Heart left ventricle (tissue), 16 donors: Measurements from ENCODE around the gene CUX1. TPM values are rescaled to one million over a fixed set of nuclear protein-coding genes. Genes with fewer than 3 reads are reported as not detected.

Experiments used
- ATAC-seq, 4 donors: fragments of 200-7000 bp; cut with Tn5 transposase; one replicate each; pipeline ENCODE4 v1.9.1; 2020 to 2022; ENCODE audit warnings: moderate library complexity in 4 of 4, mild to moderate bottlenecking in 3 of 4, moderate number of reproducible peaks in 1 of 4
- DNase-seq, 5 donors: peaks; one replicate each; pipeline ENCODE4 v3.0.0-alpha.2; 2020
- H3K27ac ChIP-seq, 12 donors: fragments of 200-600 bp; sonication (generic) in 4 of 12; one replicate each; pipeline versions ENCODE4 v1.5.0 to v1.8.0; 2016 to 2022; ENCODE audit warnings: mild to moderate bottlenecking in 2 of 12
- H3K27me3 ChIP-seq, 9 donors: fragments of 200-600 bp; sonication (generic) in 2 of 9; one replicate each; pipeline versions ENCODE4 v1.5.1 to v1.8.0; 2016 to 2022; ENCODE audit warnings: mild to moderate bottlenecking in 3 of 9
- H3K36me3 ChIP-seq, 9 donors: fragments of 200-600 bp; sonication (generic) in 2 of 9; one replicate each; pipeline versions ENCODE4 v1.5.0 to v1.8.0; 2018 to 2022; ENCODE audit warnings: mild to moderate bottlenecking in 2 of 9
- H3K4me1 ChIP-seq, 12 donors: fragments of 200-600 bp; sonication (generic) in 4 of 12; one replicate each; pipeline versions ENCODE4 v1.5.0 to v1.8.0; 2016 to 2022; ENCODE audit warnings: mild to moderate bottlenecking in 3 of 12
- H3K4me3 ChIP-seq, 12 donors: fragments of 200-600 bp; sonication (generic) in 4 of 12; one replicate each; pipeline versions ENCODE4 v1.5.0 to v1.8.0; 2017 to 2022; ENCODE audit warnings: mild to moderate bottlenecking in 9 of 12, moderate library complexity in 4 of 12
- H3K9me3 ChIP-seq, 12 donors: fragments of 200-600 bp; sonication (generic) in 4 of 12; one replicate each; pipeline versions ENCODE4 v1.5.0 to v1.8.0; 2016 to 2022; ENCODE audit warnings: mild to moderate bottlenecking in 1 of 12
- POLR2A ChIP-seq, 2 donors: fragments of 450-650 bp; IDR thresholded peaks; one replicate each; pipeline ENCODE4 v1.6.1; 2017; ENCODE audit warnings: antibody characterized with exemption in 2 of 2, mild to moderate bottlenecking in 2 of 2, moderate library complexity in 2 of 2
- WGBS, 4 donors: extraction: QIAGEN DNeasy Blood & Tissue Kit in 2 of 4; methylation state at CpG; one replicate each; pipeline versions ENCODE4 v1.1.5 to v1.1.7; 2013 to 2018; 5-methylcytosine and 5-hydroxymethylcytosine counted together
- intact Hi-C, 10 donors: fragments of 100-400 bp; cut with DNase I; formaldehyde crosslinking; loops; one replicate each; pipeline versions ENCODE4 v1.11.1 to v1.14.2; 2022
- polyA plus RNA-seq, 2 donors: library from polyadenylated mRNA; stranded (reverse); fragments of 200-250 nt; gene quantifications; one replicate each; pipeline ENCODE4 v1.2.3, GENCODE V29; 2013
- total RNA-seq, 9 donors: library from RNA; depleted of rRNA in 2 of 9; stranded (reverse); fragments of >200 nt in 2 of 9; fragmentation: NEBNext Ultra II Directional in 3 of 9; extraction: Animal tissue kit (Norgen Biotek cat#: 25700) in 3 of 9; gene quantifications; one replicate each; pipeline versions ENCODE4 v1.1.0 to v1.2.4, GENCODE V29; 2016 to 2023
- TF ChIP-seq, protein P1 (sequence below), 12 donors: fragments of 200-600 bp; sonication (generic) in 4 of 12; IDR thresholded peaks; one replicate each; pipeline versions ENCODE4 v1.5.0 to v1.8.0; 2018 to 2022; ENCODE audit warnings: antibody characterized with exemption in 12 of 12, mild to moderate bottlenecking in 5 of 12
- donor health status: ischemic (EF 13 %, LVEDD 7.1; RV severe dilation, severe dysfunction).
- donor health status: healthy with polysubstance abuse.
- donor health status: DM: no; HTN: yes; CAD: no.
- donor health status: DM: no; HTN: no; CAD: no.
- donor health status: ischemic (EF 25% LVEDD 6.9; RV normal size, moderate dysfunction).
- donor health status: ischemic (EF 25% LVEDD 5.7; RV mildly dilated, moderate dysfunction).
- donor health status: healthy.
- donor health status: DM: yes; HTN: yes; CAD: no.
- donor health status: ischemic (EF 35%, LVEDD 5.7; RV mildly dilated, moderate dysfunction).
- donor health status: nonischemic (EF 11% LVEDD 7.7; RV severe dilation, severe dysfunction).
- donor health status: DM: yes; HTN: yes; CAD: no.
- donor health status: PGD.
- donor health status: ischemic (EF 29% LVEDD 5.4; RV normal size, mild dysfunction).
- donor health status: nonischemic (EF 23%, LVEDD 6.1; RV moderate dilation, normal function).

Gene CUX1
- total and polyA plus RNA-seq, 11 donors = 51.9 to 173 (median 122) TPM

DNA sequence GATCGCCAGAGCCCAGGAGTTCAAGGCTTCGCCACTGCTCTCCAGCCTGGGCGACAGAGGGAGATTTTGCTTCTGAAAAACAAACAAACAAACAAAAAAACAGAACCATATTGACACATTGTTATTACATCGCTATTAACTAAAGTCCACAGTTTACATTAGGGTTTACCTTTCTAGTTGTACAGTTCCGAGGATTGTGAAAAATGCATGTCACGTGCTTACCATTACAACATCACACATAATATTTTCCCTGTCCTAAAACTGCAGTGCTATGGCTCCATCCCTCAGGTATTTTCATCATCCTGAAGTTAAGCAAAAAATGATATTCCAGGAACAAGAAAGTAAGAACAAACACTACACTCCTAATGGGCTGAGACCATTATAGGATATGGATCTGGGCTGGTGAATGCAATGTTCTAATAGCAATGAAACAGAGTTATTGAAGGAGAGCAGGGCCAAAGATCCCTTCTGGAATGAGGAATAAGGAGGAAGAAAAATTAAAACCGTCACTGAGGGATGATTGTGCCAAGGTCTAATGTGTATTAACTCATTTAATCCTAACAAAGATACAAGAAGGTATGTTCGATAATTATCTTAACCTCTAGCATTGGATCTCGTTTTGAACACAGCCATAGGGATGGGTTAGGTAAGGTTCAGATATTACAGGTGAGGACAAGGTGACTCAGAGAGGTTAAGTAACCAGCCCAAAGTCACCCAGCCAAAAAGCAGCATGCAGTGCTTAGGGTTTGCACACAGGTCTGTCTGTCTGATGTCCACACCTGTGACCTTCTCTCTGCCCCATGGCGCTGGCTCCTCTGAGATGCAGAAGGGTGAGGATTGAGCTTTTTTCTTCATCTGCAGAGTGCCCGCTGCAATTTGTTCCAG is 14.0 kb upstream of the CUX1 start:
- Histone ChIP-seq H3K4me3 (no peak overlapping the region), H3K27me3 (peaks cover 3 to 52% (median 22%) of the 10 kb centered on the region in 9 donors), H3K36me3 (no peaks in the 10 kb centered on the region), H3K4me1 (peaks cover 0 to 14% (median 5%) of the 10 kb centered on the region in 12 donors), H3K27ac (no peak overlapping the region), H3K9me3 (no peaks in the 10 kb centered on the region)
- TF ChIP-seq, protein P1, sequence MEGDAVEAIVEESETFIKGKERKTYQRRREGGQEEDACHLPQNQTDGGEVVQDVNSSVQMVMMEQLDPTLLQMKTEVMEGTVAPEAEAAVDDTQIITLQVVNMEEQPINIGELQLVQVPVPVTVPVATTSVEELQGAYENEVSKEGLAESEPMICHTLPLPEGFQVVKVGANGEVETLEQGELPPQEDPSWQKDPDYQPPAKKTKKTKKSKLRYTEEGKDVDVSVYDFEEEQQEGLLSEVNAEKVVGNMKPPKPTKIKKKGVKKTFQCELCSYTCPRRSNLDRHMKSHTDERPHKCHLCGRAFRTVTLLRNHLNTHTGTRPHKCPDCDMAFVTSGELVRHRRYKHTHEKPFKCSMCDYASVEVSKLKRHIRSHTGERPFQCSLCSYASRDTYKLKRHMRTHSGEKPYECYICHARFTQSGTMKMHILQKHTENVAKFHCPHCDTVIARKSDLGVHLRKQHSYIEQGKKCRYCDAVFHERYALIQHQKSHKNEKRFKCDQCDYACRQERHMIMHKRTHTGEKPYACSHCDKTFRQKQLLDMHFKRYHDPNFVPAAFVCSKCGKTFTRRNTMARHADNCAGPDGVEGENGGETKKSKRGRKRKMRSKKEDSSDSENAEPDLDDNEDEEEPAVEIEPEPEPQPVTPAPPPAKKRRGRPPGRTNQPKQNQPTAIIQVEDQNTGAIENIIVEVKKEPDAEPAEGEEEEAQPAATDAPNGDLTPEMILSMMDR (IDR thresholded peaks at IDR 0.05) = no peak
- no peak for TF ChIP-seq POLR2A (IDR thresholded peaks at IDR 0.05)
- ATAC-seq = no peak
- 66 to 70% (median 68%) methylated on average over 11 of the region's 11 CpGs for WGBS, 4 donors
- intact Hi-C loops = no loop called here
- DNase-seq = no peak

DNA sequence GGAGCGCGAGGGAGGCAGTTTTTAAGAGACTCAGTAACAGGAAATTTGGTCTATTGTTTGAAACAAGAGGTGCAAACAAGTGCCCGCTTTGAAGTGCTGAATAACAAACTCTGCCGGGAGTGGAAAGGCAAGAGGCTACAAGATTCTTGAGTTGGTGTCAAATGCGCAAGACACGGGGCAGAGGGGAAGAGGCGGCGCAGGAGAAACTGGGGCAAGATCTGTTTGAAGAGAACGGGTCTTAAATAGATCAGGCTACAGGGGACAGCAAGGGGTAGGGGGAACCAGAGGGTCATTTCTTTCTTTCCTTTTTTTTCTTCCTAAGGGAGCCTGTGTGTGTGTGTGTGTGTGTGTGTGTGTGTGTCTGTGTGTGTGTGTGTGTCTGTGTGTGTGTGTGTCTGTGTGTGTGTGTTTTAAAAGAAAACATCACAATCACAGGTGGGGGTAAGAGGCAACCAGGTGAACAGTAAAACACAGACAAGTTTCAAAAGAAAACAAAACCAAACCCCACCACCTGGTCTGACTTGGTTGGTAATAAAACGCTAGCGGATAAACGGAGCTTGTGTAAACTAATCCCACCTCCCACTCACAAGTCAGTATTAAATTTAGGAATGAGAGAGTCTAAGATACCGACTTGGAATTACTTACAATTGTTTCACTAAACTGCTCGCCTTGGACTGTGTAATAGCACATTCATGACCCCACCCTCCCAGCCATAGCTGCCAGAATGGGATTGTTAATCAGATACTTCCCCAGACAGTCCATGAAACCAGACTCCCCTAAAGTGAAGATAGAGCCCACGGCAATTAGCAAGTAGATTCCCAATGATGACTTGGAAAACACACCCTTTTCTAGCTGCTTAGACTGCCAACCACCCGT is 13.1 kb upstream of the CUX1 start:
- WGBS, 4 donors = 12 to 19% (median 15%) methylated on average over 16 of the region's 16 CpGs
- intact Hi-C loops = no loop called here
- Histone ChIP-seq H3K27me3 (peaks cover 3 to 52% (median 22%) of the 10 kb centered on the region in 9 donors), H3K36me3 (no peaks in the 10 kb centered on the region), H3K27ac (no peak overlapping the region), H3K4me1 (peaks cover 0 to 14% (median 5%) of the 10 kb centered on the region in 12 donors), H3K4me3 (no peak overlapping the region), H3K9me3 (no peaks in the 10 kb centered on the region)
- ATAC-seq = peak in 2 of 4 donors; percentile 24 to 31
- TF ChIP-seq, protein P1 (IDR thresholded peaks at IDR 0.05) = no peak
- no peak for TF ChIP-seq POLR2A (IDR thresholded peaks at IDR 0.05)
- no peak for DNase-seq

DNA sequence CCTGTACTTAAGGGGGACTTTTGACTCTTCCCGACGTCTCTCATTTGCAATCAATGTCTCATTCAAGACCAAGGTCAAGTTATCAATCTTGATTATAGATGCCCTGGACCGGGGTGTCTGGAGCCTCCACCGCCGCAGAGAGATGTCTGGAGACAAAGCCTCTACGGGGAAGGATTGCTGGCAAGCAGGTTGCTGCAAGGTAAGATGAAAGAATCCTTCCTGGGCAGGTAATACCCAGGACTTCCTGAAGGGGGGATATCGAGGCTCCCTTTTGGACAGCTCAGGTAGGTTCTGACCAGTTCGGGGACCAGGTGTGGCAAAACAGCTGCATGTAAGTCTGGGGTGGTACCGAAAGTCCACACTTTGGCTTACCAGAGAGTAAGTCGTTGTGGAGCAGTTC is 12.5 kb upstream of the CUX1 start:
- Histone ChIP-seq H3K36me3 (no peaks in the 10 kb centered on the region), H3K27me3 (peaks cover 3 to 45% (median 22%) of the 10 kb centered on the region in 9 donors), H3K27ac (no peak overlapping the region), H3K4me1 (peaks cover 0 to 14% (median 5%) of the 10 kb centered on the region in 12 donors), H3K4me3 (no peak overlapping the region), H3K9me3 (no peaks in the 10 kb centered on the region)
- ATAC-seq = no peak
- TF ChIP-seq, protein P1 (IDR thresholded peaks at IDR 0.05) = no peak
- TF ChIP-seq POLR2A (IDR thresholded peaks at IDR 0.05) = no peak
- DNase-seq = no peak
- 27 to 32% (median 31%) methylated on average over 10 of the region's 10 CpGs for WGBS, 4 donors
- intact Hi-C loops = no loop called here

DNA sequence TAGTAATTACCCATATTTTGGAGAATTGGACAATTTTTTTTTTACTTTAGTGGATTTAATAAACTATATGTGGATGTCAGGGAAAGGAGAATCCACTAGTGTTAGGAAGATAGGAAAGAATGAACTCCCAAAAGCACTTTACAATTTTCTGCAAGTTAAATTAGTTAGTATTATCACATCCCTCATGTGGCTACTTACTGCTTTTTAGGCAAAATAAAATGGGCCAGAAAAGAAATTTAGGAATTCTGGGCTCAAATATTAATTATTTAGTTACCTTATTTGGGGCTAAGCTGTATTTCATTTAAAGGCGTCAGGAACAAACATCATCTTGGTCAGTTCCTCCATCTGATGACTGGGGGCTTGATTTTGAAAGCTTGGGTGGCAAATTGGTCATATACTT is 4.8 kb upstream of the CUX1 start:
- WGBS, 4 donors = 88 to 92% (median 91%) methylated on average over 1 of the region's 1 CpG
- Histone ChIP-seq H3K27me3 (peaks cover 0 to 5% (median 0%) of the 10 kb centered on the region in 9 donors), H3K4me3 (no peak overlapping the region), H3K9me3 (no peaks in the 10 kb centered on the region), H3K36me3 (no peaks in the 10 kb centered on the region), H3K27ac (no peak overlapping the region), H3K4me1 (peaks cover 0 to 26% (median 1%) of the 10 kb centered on the region in 12 donors)
- DNase-seq (no peak), ATAC-seq (no peak)
- intact Hi-C loops = loop anchor here (5.0 to 10.0 kb wide), 11 partner anchors 65 to 425 kb away; no protein-coding TSS in a partner anchor
- no peak for TF ChIP-seq POLR2A (IDR thresholded peaks at IDR 0.05)
- TF ChIP-seq, protein P1 (IDR thresholded peaks at IDR 0.05) = no peak
